GM21717 (cell line): ENCODE data around the gene REPIN1.

ENCODE experiments used
- ATAC-seq: cut with Tn5 transposase; IDR thresholded peaks from one replicate; pipeline ENCODE4 v1.9.1; 2021; ENCODE audit warnings: mild to moderate bottlenecking, moderate library complexity; ENCODE audit not compliant: unreplicated experiment

REPIN1 gene

DNA sequence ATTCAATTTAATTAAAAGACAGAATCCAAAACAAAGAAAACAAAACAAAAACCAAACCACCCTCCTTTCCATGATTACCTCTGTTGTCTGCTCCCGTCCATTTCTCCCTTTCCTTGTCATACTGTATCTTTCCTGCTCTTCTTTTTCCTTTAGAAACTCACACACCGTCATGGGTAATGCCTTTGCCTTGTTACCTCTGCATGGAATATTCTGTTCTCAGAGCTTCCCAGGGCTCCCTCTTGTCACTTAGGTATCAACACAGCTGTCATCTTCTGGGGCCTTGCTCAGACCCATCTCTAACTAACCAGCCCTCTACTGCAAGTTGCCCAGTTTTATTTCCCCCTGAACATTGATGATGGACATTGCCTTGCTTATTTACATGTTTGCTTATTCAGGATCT, 51.6 kb downstream of the REPIN1 start:
- no peak for ATAC-seq

DNA sequence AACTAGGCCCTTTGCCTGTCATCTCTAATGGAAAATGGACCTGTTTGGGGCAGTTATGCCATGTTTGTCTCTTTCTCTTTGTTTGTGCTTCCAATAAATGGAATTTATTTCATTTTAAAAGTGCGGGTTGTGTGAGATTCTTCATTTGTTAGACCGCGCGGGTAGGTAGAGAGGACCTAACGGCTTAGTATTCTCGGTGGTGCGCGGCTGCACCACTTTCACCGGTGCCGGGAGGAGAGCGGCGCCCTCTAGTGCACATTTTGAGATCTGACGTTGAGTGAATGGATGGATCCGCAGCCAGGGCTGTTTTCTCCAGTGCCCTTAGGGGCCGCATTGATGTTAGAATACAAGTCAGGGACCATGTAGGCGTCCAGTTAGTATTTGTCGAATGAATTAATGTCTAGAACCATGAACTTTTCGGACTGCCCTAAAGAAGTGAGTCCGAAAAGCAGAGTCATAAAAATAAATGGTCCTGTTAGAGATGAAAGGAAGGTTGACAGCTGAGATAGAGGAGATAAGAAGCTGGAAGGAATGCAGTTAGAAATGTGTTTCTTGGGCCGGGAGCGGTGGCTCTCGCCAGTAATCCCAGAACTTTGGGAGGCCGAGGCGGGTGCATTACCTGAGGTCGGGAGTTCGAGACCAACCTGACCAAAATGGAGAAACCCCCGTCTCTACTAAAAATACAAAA, 52.5 kb downstream of the REPIN1 start:
- ATAC-seq, result peak; percentile 94

- no peak for ATAC-seq
Measured at GRCh38 chr7:150421831-150422230, 53.2 kb downstream of the REPIN1 start.
